ENCODE measurements around the gene LILRA6.
A peak's percentile ranks its signal among the peaks of the same experiment; 100 is the strongest.

LILRA6 gene

DNA sequence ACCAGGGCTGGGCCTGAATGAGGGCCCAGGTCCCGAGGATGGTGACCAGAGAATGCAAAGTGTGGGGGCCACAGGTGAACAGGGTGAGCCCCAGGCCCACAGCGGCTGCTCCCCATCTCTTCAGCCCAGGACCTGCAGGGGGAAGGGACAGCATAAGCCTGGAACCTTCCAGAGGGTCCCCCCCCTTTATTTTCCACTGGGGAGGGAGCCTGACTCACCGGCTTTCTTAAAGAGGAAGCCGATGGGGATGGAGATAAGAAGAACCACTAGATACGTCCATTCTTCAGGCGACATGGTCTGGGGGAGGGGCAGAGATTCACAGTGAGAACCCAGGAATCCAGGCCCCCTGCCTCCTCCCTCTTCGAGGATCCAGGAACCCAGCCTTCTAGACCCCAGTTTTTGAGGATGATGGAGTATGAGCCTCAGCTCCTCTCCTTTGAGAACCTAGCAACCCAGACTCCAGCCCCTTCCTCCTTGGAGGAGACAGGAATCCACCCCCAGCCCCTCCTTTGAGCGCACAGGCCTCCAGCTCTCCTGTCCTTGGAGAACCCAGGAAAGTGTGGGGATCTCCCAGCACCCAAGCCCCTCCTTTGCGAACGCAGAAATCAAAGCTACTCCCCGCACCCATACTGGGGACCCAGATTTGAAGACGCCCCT is 54.2 kb downstream of the LILRA6 start:
- peak; percentile 56 for DNase-seq (ENCODE audit: low spot score)

DNA sequence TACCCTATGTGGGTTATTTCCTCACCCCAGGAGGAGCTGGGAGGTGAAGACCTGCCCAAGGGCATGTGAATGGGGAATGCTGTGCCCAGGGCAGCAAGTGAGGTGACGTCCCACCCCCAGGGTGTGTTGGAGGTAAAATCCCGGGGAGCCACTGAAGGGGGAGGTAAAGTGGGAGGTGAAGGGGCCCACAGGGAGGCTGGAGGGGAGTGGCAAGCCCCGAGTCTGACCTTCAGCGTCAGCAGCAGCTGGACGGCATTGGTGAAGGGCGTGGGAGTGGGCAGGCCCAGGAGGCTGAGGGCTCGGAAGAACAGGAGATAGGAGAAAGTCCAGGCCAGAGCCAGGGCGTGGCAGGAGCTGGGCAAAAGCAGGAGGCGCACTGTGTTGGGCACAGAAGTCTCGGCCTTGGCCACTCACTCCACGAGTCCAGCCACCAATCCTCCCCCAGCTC is 55.6 kb downstream of the LILRA6 start:
- no peak for DNase-seq (ENCODE audit: low spot score)

Measured in CD4-positive, alpha-beta T cell treated with Interleukin-2 at 100 ng/mL for 4 hours (primary cell).